Activated T-cell treated with anti-CD3 and anti-CD28 coated beads, Interleukin-2, amount 50 U/mL, for 48 hours (primary cell): ENCODE data around the gene TUBB4B.
A peak's percentile ranks its signal among the peaks of the same experiment; 100 is the strongest.

ENCODE experiments used
- DNase-seq, 2 experiments: peaks; one replicate each; pipeline ENCODE4 v3.0.0-alpha.2; 2020

Gene TUBB4B

DNA sequence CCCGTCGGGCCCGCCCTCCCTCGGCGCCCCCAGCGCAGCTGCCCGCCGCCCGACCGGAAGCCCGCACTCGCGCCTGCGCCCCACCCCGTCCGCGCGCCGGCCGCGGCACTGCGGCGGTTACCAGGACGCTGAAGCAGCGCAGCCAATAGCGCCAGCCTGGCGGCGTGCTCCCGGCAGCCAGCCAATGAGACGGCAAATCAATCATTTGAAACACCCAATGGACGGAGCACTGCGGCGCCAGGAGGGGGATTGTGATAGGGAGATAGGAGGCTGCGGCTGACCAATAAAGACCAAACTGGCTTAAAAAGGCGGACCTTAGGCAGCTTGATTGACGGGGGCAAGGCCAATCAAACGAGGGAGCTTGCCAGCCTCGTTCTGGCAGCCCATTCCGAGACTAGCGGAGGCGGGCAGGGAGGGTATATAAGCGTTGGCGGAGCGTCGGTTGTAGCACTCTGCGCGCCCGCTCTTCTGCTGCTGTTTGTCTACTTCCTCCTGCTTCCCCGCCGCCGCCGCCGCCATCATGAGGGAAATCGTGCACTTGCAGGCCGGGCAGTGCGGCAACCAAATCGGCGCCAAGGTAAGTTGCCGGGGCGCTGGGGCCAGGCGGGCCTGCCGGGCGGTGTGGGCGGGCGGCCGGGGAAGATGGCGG, at the start of gene TUBB4B:
Gene TUBB4B, plus strand, starts transcription at position 447 of the 649 bp plus-strand sequence. Its CDS starts 74 bp downstream, at position 521.
- DNase-seq, result peak; percentile 97

GRCh38 chr9:137191691-137192447, 49.2 kb upstream of the TUBB4B start:
- no peak for DNase-seq

- DNase-seq, result no peak
Measured at GRCh38 chr9:137192448-137192780, 48.7 kb upstream of the TUBB4B start.

GRCh38 chr9:137192859-137193258, 48.2 kb upstream of the TUBB4B start:
- no peak for DNase-seq

DNA sequence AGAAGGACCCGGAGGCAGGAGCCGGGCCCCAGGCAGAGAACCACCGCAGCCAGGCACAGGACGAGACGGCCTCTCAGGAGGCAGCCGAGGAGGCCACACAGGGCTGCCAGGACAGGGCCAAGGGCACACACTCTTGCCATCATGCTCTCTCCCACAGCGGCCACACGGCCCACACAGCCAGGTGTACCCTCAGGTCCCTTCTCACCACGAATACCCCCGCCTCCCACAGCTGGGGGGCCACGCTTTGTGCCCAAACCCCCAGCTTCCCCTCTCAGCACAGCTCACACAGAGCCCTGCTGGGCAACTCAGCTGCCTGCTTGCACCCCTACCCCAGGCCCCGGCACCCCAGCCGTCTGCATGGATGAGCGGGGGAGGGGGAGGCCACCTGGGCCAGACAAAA, 47.3 kb upstream of the TUBB4B start:
- DNase-seq, result no peak

DNA sequence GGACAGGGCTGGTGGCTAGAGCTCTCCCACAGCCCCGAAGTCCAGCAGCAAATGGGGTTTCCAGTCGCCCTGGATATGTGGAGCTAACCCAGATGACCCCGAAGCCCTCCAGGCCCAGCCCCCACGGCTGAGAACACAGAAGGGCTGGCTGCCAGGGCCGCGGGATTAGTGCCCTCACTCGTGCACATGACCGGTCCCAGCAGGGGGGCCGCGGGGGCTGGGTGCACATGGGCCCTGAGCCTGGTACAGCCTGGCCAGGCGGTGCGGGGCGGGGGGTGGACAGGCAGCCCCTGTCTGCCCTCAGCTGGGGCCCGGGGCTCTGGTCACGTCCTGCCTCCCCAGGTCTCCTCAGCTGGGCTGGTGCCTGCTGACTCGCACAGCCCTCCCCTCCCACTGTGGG, 46.7 kb upstream of the TUBB4B start:
- no peak for DNase-seq

GRCh38 chr9:137194909-137195308, 46.2 kb upstream of the TUBB4B start:
- DNase-seq, result no peak

DNA sequence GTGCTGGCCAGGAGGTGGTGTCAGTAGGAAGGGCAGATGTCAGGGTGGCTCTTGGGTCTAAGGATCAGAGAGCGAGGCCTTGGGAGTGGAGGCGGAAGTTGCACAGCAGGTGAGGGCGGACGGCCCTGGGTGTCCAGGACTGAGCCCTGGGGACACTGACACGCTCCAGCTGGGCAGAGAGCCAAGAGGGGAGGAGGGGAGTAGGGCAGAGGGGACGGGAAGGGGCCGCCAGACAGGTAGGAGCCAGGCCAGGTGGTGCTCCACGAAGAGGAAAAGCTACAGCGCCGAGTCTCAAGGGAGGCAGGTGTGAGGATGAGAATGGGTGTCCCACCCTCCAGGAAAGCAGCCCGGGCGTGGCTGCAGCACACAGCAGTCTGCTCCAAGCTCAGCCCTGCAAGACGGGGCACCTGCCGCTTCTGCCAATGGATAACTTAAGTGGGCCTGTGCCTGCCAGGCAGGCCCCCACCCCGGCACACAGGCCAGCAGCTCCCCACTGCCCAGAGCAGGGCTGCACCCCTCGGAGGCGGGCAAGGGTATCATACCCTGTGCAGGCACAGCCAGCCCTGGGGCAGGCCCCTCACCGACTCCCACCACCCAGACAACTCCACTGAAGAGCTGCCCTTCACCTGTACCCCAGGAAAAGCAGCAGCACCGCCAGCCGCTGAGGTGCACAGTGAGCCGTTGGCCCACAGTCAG, 45.4 kb upstream of the TUBB4B start:
- no peak for DNase-seq

GRCh38 chr9:137198051-137198901, 42.8 kb upstream of the TUBB4B start:
- DNase-seq, result no peak

GRCh38 chr9:137198902-137199283, 42.2 kb upstream of the TUBB4B start:
- no peak for DNase-seq

DNA sequence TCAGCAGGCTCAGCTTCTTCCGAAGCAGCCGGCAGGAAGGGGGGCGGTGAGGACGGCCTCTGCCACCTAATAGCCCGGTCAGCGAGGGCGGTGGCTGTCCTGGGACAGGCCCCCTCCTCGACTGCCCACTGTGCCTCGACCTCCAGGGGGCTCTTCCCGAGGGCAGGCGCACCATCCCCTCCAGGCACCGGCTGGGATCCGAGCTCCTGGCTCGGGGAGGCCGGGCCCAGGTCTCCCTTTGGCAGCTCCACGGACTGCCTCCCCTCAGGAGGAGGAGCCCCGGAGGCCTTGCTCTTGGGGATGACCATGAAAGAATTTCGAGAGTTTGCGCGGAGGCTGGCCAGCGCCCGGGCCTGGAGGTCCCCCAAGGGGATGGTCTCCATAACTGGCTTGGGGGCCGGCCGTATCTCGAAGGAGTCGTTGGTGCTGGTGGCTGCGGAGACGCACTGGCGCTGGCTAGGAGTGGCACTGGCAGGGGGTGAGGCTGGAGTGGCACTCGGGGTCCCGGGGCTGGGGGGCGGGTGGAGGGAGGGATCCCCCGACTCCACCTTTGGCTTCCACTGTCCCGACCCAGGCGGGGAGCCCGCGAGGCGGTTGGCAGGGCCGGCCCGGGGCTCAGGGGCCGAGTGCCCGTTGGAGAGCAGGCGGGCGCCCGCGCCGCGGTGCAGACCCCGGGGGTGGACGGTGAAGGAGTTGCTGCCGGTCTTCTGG, 41.5 kb upstream of the TUBB4B start:
- DNase-seq, result peak in 1 of 2 experiments; percentile 40

GRCh38 chr9:137200311-137201204, 40.5 kb upstream of the TUBB4B start, which contains the start of gene TPRN:
TSS of gene TPRN (minus strand) at chr9:137200741. CDS start at chr9:137200711, 30 bp downstream.
- peak; percentile 99 for DNase-seq

- no peak for DNase-seq
Measured at GRCh38 chr9:137201205-137201868, 39.8 kb upstream of the TUBB4B start.

GRCh38 chr9:137202966-137203365, 38.1 kb upstream of the TUBB4B start:
- no peak for DNase-seq

DNA sequence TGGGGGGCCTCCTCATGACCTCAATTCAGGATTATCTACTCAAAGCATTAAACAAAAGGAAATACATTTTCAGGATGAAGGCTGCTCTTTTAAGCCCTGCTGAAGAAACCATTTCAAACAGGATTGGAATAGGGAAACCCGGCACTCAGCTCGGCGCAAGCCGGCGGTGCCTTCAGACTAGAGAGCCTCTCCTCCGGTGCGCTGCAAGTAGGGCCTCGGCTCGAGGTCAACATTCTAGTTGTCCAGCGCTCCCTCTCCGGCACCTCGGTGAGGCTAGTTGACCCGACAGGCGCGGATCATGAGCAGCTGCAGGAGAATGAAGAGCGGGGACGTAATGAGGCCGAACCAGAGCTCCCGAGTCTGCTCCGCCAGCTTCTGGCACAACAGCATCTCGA, 36.4 kb upstream of the TUBB4B start:
- no peak for DNase-seq

DNA sequence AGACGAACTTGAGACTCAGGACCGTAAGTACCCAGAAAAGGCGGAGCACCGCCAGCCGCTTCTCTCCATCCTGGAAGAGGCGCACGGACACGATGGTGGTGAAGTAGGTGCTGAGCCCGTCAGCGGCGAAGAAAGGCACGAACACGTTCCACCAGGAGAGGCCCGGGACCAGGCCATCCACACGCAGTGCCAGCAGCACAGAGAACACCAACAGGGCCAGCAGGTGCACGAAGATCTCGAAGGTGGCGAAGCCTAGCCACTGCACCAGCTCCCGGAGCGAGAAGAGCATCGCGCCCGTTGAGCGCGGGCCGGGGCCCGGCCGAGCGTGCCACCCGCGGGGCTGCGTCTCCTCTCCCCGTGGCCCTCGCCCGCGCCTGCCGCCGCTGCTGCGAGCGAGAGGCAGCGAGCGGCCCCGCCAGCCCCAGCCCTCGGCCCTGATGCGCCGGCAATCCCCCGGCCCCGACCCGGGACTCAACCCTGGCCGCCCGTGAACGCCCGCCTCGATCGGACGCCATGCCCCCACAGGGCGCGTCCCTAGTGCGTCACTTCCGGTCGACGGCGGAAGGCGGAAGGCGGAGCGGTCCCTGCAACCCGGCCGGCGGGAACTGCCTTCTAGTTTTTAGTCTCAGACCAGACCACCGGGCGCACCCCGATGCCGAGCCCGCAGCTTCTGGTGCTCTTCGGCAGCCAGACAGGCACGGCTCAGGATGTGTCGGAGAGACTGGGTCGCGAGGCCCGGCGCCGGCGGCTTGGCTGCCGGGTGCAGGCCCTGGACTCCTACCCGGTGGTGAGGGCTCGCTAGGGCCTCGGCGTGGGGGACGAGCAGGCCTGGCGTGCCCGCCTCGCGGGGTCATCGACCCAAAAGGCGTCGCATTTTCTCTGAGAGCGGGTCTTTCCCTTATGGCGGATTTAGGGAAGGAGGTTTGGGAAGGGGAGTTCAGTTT, 35.7 kb upstream of the TUBB4B start, which contains the start of the genes NDOR1 and TMEM203:
Gene NDOR1, plus strand, starts transcription at position 575 of the 944 bp plus-strand sequence. Its CDS starts 78 bp downstream, at position 653.
Gene TMEM203, minus strand, starts transcription at position 523 of the 944 bp plus-strand sequence. Its CDS starts 234 bp downstream, at position 289.
- peak; percentile 96 to 97 for DNase-seq

DNA sequence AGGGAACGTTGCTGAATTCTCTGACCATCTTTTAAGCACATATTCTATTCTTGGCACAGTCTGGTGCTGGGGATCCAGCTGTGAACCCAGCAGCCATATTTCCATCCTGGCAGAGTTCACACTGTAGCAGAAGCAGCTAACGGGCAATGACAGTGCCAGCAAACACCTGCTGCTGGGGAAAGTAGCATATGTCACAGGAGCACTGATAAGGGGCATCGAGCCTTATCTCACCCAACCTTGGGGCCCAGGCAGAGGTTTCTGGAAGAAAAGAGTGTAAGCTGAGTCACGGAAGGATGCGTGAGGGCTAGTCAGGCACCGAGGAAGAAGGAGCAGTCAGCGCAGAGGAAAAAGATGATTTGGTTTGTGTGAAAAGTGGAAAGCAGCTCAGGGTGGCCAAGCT, 34.5 kb upstream of the TUBB4B start:
- no peak for DNase-seq

- no peak for DNase-seq
Measured at GRCh38 chr9:137211532-137211931, 29.6 kb upstream of the TUBB4B start.

GRCh38 chr9:137212520-137212919, 28.6 kb upstream of the TUBB4B start:
- no peak for DNase-seq
